ENCODE data around the gene SLC25A14. TPM values are rescaled to one million over a fixed set of nuclear protein-coding genes. Genes with fewer than 3 reads are reported as not detected.

SLC25A14 gene
- total and polyA plus RNA-seq, 2 experiments from 2014 or later, result 8.3 to 14.9 TPM

Small RNAs within 50 kb of the gene (small RNA-seq; reads per million reads assigned to genes)
- not detected for gene AL035423.1 (ENCODE audit: low replicate concordance)
- gene RNU6-1130P (ENCODE audit: low replicate concordance), result not detected

Other genes starting within 250 kb of the SLC25A14 start
- 1.6 and 1.8 TPM in 2 replicates for gene ELF4, start 229.4 kb upstream of the SLC25A14 start, total RNA-seq (2014; rRNA removed; shearing (Covaris generic))
- 0.42 and 0.50 TPM in 2 replicates for gene ELF4, start 229.4 kb upstream of the SLC25A14 start, polyA plus RNA-seq (2016; fragmentation: Nextera tagmentation; extraction: Ambion mirVana)
- gene AIFM1, start 174.1 kb upstream of the SLC25A14 start, total RNA-seq (2014; rRNA removed; shearing (Covaris generic)), result 29.6 and 42.2 TPM in 2 replicates
- 47.3 and 49.3 TPM in 2 replicates for gene AIFM1, start 174.1 kb upstream of the SLC25A14 start, polyA plus RNA-seq (2016; fragmentation: Nextera tagmentation; extraction: Ambion mirVana)
- gene RAB33A, start 168.0 kb upstream of the SLC25A14 start, total RNA-seq (2014; rRNA removed; shearing (Covaris generic)), result 4.9 and 6.5 TPM in 2 replicates
- gene RAB33A, start 168.0 kb upstream of the SLC25A14 start, polyA plus RNA-seq (2016; fragmentation: Nextera tagmentation; extraction: Ambion mirVana), result 4.7 and 5.5 TPM in 2 replicates
- gene ZNF280C, start 71.0 kb upstream of the SLC25A14 start, total RNA-seq (2014; rRNA removed; shearing (Covaris generic)), result 14.4 and 15.1 TPM in 2 replicates
- gene ZNF280C, start 71.0 kb upstream of the SLC25A14 start, polyA plus RNA-seq (2016; fragmentation: Nextera tagmentation; extraction: Ambion mirVana), result 5.4 and 7.9 TPM in 2 replicates
- gene GPR119, start 45.8 kb downstream of the SLC25A14 start, total RNA-seq (2014; rRNA removed; shearing (Covaris generic)), result not detected in 2 replicates
- not detected in 2 replicates for gene GPR119, start 45.8 kb downstream of the SLC25A14 start, polyA plus RNA-seq (2016; fragmentation: Nextera tagmentation; extraction: Ambion mirVana)
- 13.4 and 16.1 TPM in 2 replicates for gene RBMX2, start 62.1 kb downstream of the SLC25A14 start, total RNA-seq (2014; rRNA removed; shearing (Covaris generic))
- 44.6 and 48.9 TPM in 2 replicates for gene RBMX2, start 62.1 kb downstream of the SLC25A14 start, polyA plus RNA-seq (2016; fragmentation: Nextera tagmentation; extraction: Ambion mirVana)

Data from GM23338 (cell line).